Body of pancreas (tissue), 4 donors: ENCODE results near the gene ATRN. TPM values are rescaled to one million over a fixed set of nuclear protein-coding genes. Genes with fewer than 3 reads are reported as not detected.
A peak's percentile ranks its signal among the peaks of the same experiment; 100 is the strongest.
"Not testable (repeated sequence)": the region's sequence is repeated elsewhere in the genome, so short reads cannot be mapped to it uniquely, and the experiment has no call there.

Experiments
- ATAC-seq: fragments of 150-250 bp; one replicate; pipeline ENCODE4 v1.9.1; 2016
- DNase-seq, 4 donors: peaks; one replicate each; pipeline ENCODE4 v3.0.0-alpha.2; 2019
- H3K27ac ChIP-seq, 4 donors: fragments of 200-600 bp; sonication (generic); 1 replicate in 3 of 4; 2 replicates in 1 of 4; pipeline versions ENCODE4 v1.5.1 to v1.6.1; 2016 to 2019; ENCODE audit warnings: mild to moderate bottlenecking in 1 of 4, mixed read lengths in 1 of 4, moderate library complexity in 1 of 4
- H3K27me3 ChIP-seq, 2 donors: fragments of 200-600 bp; sonication (generic); one replicate each; pipeline ENCODE4 v1.6.0; 2016; ENCODE audit warnings: mild to moderate bottlenecking in 1 of 2
- H3K36me3 ChIP-seq, 2 donors: fragments of 200-600 bp; sonication (generic); replicated peaks in 1 of 2; 2 replicates each; pipeline ENCODE4 v1.5.1; 2016; ENCODE audit warnings: low read depth in 2 of 2; ENCODE audit not compliant: insufficient read depth in 1 of 2
- H3K4me1 ChIP-seq: fragments of 200-600 bp; sonication (generic); one replicate; pipeline ENCODE4 v1.6.0; 2016
- H3K4me3 ChIP-seq, 2 donors: fragments of 200-600 bp; sonication (generic); 1 replicate in 1 of 2; 2 replicates in 1 of 2; pipeline ENCODE4 v1.5.1; 2016 to 2019
- H3K9me3 ChIP-seq, 3 donors: fragments of 200-600 bp; sonication (generic); 1 replicate in 2 of 3; 2 replicates in 1 of 3; pipeline ENCODE4 v1.5.1; 2016
- CTCF ChIP-seq, 7 experiments: fragments of 450-650 bp in 4 of 7; fragments of 200-600 bp in 3 of 7; sonication (generic) in 3 of 7; IDR thresholded peaks; one replicate each; pipeline ENCODE4 v1.5.1; 2016 to 2019; ENCODE audit warnings: antibody characterized with exemption in 7 of 7
- POLR2A ChIP-seq, 3 donors: fragments of 450-650 bp; IDR thresholded peaks; one replicate each; pipeline ENCODE4 v1.6.1; 2016; ENCODE audit warnings: antibody characterized with exemption in 3 of 3, mild to moderate bottlenecking in 2 of 3
- WGBS, 2 donors: methylation state at CpG; one replicate each; pipeline ENCODE4 v1.1.5; 2017; 5-methylcytosine and 5-hydroxymethylcytosine counted together
- intact Hi-C: fragments of 100-400 bp; cut with DNase I; formaldehyde crosslinking; loops from one replicate; pipeline ENCODE4 v1.15.1; 2023
- total RNA-seq, 2 donors: library from RNA; depleted of rRNA; stranded (reverse); fragments of >200 nt; gene quantifications; one replicate each; pipeline ENCODE4 v1.1.0, GENCODE V29; 2016

Gene ATRN
- 10 to 100 TPM; 17.6 to 18.8 TPM for total RNA-seq

GRCh38 chr20:3470627-3471396, at the start of gene ATRN:
Gene ATRN, plus strand, starts transcription at chr20:3471018. Its CDS starts 90 bp downstream, at chr20:3471108.
- ATAC-seq, result peak; percentile 95
- peak within 1 kb of the TSS; percentile 57 to 89 (median 78) for H3K27ac ChIP-seq

GRCh38 chr20:3421985-3422384, 48.8 kb upstream of the ATRN start:
- Histone ChIP-seq H3K27me3 (no peaks in the 10 kb centered on the region), H3K27ac (no peak overlapping the region), H3K9me3 (no peaks in the 10 kb centered on the region), H3K4me3 (no peak overlapping the region), H3K36me3 (no peaks in the 10 kb centered on the region), H3K4me1 (no peaks in the 10 kb centered on the region)
- 72 to 80% methylated on average over 6 of the region's 6 CpGs for WGBS, 2 donors
- no peak for ATAC-seq
- DNase-seq, result no peak
- intact Hi-C loops, result no loop called here
- no peak for TF ChIP-seq POLR2A (IDR thresholded peaks at IDR 0.05)
- no peak for TF ChIP-seq CTCF (IDR thresholded peaks at IDR 0.05)

More at GRCh38 chr20:3470627-3471396, at the start of gene ATRN:
- intact Hi-C loops, result loop anchor here (10.0 kb wide), 1 partner anchor 76 kb away; no protein-coding TSS in a partner anchor
- 0 to 2% methylated on average over 8 to 90 of the region's 95 CpGs for WGBS, 2 donors
- no peaks in the 10 kb centered on the region for H3K36me3 ChIP-seq
- peaks cover 36% of the 10 kb centered on the region for H3K4me1 ChIP-seq
- peak within 1 kb of the TSS; percentile 83 to 91 for H3K4me3 ChIP-seq
- no peaks in the 10 kb centered on the region for H3K9me3 ChIP-seq
- TF ChIP-seq POLR2A (IDR thresholded peaks at IDR 0.05), result peak; percentile 67 to 86 (median 86)
- TF ChIP-seq CTCF (IDR thresholded peaks at IDR 0.05), result peak in 3 of 7 experiments; percentile 3 to 7 (median 4)
- DNase-seq, result peak; percentile 88 to 92 (median 90)
- H3K27me3 ChIP-seq, result no peaks in the 10 kb centered on the region

GRCh38 chr20:3423126-3423525, 47.7 kb upstream of the ATRN start:
- DNase-seq (no peak), ATAC-seq (no peak)
- no peaks in the 10 kb centered on the region for H3K4me1 ChIP-seq
- H3K27ac ChIP-seq, result no peak overlapping the region
- no peak overlapping the region for H3K4me3 ChIP-seq
- whole genome bisulfite sequencing, 2 donors, result 62 to 77% methylated on average over 5 of the region's 5 CpGs
- H3K36me3 ChIP-seq, result no peaks in the 10 kb centered on the region
- H3K27me3 ChIP-seq, result no peaks in the 10 kb centered on the region
- no peak for TF ChIP-seq CTCF (IDR thresholded peaks at IDR 0.05)
- TF ChIP-seq POLR2A (IDR thresholded peaks at IDR 0.05), result no peak
- intact Hi-C loops, result no loop called here
- H3K9me3 ChIP-seq, result no peaks in the 10 kb centered on the region

GRCh38 chr20:3426766-3427165, 44.1 kb upstream of the ATRN start:
- H3K36me3 ChIP-seq, intact Hi-C loops, H3K27ac ChIP-seq, H3K9me3 ChIP-seq, H3K4me3 ChIP-seq, DNase-seq, H3K4me1 ChIP-seq, H3K27me3 ChIP-seq, ATAC-seq: not testable (repeated sequence)
- 63 to 70% methylated on average over 4 of the region's 4 CpGs for WGBS, 2 donors

- Histone ChIP-seq H3K4me1 (no peaks in the 10 kb centered on the region), H3K36me3 (no peaks in the 10 kb centered on the region), H3K4me3 (no peak overlapping the region), H3K27me3 (no peaks in the 10 kb centered on the region), H3K9me3 (no peaks in the 10 kb centered on the region), H3K27ac (peak overlapping the region in 1 of 4 donors; percentile 46)
- TF ChIP-seq POLR2A (IDR thresholded peaks at IDR 0.05) (peak in 1 of 3 donors; percentile 25), CTCF (IDR thresholded peaks at IDR 0.05) (no peak)
- 82 to 88% methylated on average over 6 to 14 of the region's 14 CpGs for WGBS, 2 donors
- intact Hi-C loops, result no loop called here
- DNase-seq (peak in 1 of 4 donors; percentile 33), ATAC-seq (no peak)
These were observed 40.3 kb upstream of the ATRN start for GRCh38 chr20:3430376-3431069.
